Measurements from ENCODE around the gene SLC2A13.

Gene SLC2A13

DNA sequence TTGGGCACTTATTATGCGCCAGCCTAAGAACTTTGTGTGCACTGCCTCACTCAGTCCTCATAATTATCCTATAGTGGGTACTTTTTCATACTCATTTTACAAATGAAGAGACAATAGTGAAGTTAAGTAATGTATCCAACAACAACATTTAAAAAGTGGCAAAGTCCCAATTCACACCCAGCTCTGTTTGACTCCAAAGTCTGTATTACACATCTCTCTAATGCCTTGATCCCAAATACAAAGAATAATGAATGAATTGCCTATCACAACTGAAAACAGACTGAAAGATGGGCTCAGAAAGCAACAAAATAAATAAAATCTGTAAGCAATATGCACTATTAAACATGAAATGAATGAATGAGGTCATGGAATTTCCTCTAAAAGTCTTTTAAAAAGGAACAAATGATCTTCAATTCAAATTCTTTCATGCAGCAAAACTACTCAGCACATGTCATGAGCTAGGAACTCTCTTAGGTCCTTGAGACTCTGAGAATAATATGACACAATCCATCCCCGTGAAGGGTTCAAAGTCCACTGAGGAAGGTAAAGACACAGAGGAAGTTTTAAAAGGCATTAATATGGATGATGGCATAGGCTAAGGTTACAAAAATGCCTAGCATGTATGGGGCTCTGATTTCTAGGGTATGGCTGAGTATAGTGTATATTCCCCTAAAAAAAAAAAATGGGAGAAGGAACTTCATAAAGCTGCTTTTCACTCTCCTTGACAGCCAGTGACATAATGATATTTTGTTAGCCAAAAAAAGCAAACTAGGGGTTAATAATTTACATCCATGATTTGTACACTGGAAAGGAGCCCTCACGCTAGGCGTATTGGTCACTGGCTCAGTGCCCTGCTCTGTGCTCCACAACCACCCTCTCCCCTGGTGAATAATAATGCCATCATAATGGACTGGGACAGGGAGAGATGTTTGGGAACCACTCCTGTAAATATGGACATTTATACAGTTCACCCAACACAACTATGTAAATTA is 103.4 kb downstream of the SLC2A13 start:
- DNase-seq (ENCODE audit: low read depth in 1 of 2, low spot score in 1 of 2), result no peak

DNA sequence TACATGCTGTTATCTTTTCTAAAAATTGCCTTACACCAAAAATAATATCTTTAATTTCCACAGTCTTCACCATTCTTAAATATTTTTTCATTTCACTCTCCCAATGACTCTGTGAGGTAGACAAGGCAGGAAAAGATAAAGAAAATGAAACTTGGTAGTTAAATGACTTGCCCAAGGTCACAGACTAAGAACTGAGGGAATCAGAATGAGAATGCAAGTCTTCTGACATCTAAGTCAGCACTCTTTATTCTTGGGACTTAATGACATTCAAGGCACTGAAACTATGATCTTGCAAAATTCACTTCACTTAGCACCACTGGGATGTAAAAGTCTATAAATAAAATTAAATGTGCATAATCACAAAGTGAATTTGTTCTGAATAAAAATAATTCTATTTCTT is 104.5 kb downstream of the SLC2A13 start:
- DNase-seq (ENCODE audit: low read depth in 1 of 2, low spot score in 1 of 2), result no peak

DNA sequence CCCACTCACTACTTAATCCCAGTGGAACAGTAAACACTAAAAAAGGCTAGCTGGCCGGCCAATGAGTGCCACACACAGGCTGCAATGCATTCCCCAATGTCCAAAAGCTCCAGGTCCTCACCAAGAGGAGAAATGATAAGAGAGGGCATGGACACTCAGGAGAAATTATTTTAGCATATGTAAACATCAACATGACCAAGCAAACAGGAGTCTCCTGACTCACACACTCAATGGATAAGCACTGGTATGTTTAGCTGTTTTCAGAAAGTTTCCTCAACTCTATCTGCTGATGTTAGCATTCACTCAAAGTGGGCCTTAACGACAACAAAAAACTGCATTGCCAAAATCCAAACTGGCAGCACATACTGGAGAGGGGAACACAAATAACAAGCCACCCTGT is 105.0 kb downstream of the SLC2A13 start:
- DNase-seq (ENCODE audit: low read depth in 1 of 2, low spot score in 1 of 2), result no peak

DNA sequence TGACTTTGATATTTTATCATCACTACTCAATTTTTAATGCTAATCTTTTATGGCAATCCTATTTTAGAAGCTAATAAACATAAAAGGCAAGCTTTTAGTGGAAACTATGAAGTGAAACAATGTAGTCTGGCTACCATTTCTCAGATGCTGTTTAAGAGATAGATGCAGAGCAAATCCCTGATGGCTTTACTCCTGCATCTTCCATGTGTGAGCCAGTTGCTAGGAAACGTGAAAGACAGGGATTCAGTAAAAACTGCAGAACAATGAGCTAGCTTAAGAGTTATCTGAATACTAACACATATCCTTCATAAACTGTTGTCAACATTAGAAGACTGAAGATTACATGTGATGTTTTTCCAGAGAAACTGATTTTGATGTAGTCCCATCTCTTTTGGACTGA is 112.6 kb downstream of the SLC2A13 start:
- DNase-seq (ENCODE audit: low read depth in 1 of 2, low spot score in 1 of 2), result no peak

DNA sequence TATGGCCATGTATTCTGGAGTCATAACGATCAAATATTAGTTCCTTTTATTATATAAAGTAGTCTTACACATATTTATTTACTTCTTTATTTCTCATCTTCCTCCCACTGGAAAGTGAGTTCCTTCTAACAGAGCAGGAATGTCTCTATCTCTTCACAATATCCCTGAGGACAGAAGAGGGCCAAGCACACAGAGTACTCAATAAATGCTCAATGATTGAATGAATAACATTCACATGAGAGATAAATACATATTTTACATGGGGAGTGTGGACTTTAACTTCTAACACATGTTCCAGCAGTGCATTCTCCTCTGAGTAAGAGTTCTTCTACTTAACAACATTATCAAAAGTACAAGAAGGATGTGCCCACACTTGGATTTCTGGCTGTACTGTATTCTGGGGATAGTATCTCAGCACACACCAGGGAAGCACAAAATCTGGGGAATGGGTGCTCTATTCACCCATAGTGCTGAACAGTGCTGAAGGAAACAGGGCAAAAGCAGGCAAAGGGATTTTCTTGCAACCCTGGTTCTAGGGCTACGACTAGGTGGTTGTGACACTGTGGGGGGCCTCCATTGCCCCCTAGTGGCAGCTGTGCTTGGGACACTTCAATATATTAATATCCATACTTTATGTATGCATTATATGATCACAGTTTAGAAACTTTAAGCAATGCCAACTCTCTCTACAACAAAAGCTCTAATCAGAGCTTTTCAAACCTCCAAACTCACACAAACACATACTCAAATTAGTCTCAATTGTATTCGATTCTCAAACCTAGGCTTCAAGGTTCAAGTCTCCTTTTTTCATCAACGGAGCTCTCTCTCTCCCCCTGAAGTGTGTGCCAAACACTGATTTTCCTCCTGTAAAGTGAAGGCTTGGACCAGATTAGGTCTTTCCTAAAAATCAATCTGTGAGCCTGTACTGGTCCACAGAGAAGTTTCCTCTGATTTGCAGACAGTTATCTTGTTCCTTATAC is 115.5 kb downstream of the SLC2A13 start:
- DNase-seq (ENCODE audit: low read depth in 1 of 2, low spot score in 1 of 2), result peak; percentile 27 to 39

DNA sequence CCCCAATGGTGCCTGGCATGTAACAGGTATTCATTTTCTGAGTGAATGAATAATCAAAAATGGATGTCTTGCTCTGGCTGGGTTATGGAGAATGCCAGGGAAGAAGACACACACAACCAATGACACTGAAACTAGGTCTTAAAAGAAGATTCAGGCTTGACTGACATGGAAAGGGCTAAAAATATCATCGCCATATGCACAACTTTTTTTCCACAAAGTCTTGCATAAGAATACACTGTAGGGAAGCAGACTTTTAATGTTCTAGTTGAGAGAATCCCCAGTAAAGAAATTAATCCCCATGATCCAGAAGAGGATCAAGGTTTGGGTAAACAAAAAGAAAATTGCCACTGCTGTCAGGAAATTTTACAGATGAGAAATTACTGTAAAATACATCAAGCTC is 116.4 kb downstream of the SLC2A13 start:
- no peak for DNase-seq (ENCODE audit: low read depth in 1 of 2, low spot score in 1 of 2)

DNA sequence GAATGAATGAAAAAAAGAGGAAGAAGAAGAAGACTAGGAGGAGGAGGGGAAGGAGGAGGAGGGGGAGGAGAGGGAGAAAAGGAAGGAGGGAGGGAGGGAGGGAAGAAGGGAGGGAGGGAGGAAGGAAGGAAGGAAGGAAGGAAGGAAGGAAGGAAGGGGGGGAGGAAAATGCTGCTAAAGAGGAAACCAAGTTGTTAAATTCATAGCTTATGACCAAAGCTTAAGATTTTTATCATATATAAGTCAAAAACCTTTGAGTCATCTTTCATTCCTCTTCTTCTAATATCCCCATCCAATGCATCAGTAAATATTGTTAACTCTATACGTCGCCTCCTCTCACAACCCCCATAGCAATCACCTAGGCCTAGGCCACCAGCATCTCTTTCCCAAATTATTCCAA is 117.3 kb downstream of the SLC2A13 start:
- no peak for DNase-seq (ENCODE audit: low read depth in 1 of 2, low spot score in 1 of 2)

DNA sequence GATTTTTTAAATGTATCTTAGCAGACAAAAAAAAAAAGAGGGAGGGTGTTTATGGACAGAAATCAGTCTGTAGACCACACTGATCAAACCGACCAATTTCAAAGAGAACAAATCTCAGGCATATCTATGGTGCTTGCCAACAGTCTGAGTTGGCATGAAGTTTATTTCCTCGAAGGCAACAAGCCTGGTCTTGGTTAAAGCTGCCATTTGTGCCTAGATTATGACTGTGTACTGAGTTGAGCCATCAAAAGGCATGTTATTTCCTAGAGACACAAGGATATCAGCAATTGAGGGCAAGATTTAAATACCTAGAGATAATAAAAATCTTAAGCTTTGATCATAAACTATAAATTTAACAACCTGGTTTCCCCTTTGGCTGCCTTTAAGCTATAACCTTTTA is 119.2 kb downstream of the SLC2A13 start:
- DNase-seq (ENCODE audit: low read depth in 1 of 2, low spot score in 1 of 2), result no peak

DNA sequence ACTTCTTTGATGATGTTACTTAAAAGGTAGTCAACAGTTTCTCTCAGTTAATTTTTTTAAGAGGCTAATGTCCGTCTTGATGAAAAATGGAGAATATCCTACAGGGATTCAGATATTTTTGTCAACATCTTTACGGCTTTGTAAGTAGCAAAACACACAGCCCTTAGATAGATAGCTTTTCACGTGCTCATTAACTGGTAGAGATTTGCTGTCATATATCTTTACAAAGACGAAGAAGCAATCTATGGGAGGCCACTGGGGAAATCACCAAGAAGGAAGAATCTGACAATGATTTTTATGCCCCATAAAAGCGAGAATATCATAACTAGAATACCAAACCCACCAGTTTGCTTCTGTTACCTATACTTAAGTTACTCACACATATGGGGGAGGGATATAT is 121.2 kb downstream of the SLC2A13 start:
- no peak for DNase-seq (ENCODE audit: low read depth in 1 of 2, low spot score in 1 of 2)

DNA sequence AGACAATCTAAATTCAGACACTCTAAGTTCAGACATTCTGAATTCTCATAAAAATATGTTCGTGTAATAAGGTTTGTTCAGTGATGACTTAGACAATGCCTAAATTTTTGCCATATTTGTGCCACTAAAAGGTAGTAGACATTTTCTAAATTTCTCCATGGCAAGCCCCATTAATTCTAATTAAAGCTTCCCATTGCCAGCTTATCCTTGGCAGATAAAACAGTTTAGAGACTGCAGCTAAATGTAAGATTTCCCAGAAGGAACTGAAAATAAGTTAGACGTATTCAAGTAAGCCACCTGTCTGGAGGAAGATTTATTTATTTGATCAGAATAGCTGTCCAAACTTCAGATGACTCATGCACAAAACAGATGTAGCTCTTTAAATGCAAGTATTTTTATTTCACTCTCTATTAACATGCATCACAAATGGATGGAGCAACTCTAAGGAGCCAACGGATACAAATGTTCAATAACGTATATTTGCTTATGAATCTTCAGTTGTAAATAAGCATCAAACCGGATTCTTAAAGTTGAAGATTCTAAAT is 130.4 kb downstream of the SLC2A13 start:
- DNase-seq (ENCODE audit: low read depth in 1 of 2, low spot score in 1 of 2), result no peak

DNA sequence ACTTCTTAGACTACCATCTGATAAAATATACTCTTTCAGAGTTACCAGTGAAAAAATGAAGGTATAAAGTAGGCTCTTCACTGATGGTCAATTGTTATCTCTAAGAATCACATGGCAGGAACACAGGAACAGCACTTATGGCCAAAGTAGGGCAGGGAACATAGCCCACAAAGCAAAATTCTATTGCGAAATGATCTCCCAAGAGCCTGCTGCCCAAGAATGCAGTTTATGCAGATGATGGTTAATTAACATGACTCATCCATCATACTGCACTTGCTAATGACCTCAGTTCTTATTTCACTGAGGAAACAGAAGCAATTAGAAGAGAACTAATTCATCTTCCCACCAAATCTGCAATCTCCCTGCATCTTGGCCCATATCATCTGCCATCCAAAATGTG is 133.8 kb downstream of the SLC2A13 start:
- DNase-seq (ENCODE audit: low read depth in 1 of 2, low spot score in 1 of 2), result no peak

DNA sequence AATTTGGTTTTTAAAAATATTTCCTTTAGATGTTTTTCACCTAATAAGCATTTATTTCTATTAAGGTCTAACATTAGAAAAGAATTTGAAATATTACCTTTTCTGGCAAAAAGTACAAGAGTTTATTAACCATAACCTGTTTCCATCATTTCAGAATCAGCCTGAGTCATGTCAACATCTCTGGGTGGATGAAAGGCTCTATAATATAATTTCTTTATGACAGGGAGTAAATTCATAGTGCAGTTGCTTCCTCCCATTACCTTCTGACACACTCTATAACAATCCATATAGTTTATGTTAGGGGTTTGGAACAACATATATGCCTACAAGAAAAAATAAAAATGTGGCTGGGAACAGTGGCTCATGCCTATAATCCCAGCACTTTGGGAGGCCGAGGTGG is 134.5 kb downstream of the SLC2A13 start:
- DNase-seq (ENCODE audit: low read depth in 1 of 2, low spot score in 1 of 2), result no peak

DNA sequence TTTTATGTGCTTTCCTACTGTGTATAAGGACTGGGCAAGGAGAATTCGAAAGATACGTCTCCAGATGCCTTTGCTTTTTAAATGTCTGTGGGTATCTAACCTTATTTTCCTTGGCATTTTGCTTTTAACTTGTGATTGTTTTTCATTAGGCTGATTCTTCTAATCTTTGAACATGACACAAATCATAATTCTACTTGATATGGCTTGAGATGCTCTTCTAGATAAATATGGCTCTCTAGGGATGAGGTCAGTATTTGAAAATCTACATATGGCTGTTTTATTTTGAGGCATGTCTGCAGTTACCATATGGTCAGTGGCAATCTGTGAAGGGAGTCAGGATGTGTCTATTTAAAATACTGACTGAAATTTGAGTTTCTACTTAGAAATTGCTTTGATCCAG is 139.2 kb downstream of the SLC2A13 start:
- DNase-seq (ENCODE audit: low read depth in 1 of 2, low spot score in 1 of 2), result no peak

DNA sequence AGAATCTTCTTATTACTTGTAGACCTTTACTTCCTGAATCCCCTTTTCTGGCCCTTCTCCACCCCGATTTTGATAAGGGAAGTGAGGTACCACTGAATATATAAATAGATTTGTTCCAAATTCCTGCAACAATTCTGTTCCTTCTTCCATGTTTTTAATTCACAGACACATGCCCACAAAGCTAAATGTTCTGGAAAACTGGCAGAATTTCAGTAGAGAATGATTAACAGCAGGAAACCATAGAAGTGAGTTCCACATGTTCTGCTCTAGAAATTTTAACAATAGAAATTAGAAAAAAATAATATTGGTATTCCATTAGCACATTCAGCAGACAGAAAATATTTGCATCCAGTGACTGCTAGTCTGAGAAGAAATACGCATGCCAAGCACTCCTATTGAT is 139.6 kb downstream of the SLC2A13 start:
- DNase-seq (ENCODE audit: low read depth in 1 of 2, low spot score in 1 of 2), result no peak

DNA sequence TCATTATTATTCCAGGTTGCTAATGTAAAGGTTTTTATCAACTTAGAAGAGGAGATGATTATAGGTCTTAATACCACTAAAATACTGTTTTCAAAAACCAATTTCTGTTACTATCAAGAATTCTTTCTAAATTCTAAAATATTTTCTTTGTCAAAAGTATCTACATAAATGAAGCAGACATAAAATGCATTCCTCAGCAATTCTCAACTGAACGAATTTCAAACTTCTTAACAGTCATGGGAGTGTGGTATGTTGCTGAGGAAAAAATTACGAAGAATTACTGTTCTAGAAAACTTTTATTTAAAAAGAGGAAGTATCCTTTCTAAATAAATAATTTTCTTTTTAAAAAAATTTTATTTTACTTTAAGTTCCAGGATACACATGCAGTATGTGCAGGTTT is 146.4 kb downstream of the SLC2A13 start:
- no peak for DNase-seq (ENCODE audit: low read depth in 1 of 2, low spot score in 1 of 2)

DNA sequence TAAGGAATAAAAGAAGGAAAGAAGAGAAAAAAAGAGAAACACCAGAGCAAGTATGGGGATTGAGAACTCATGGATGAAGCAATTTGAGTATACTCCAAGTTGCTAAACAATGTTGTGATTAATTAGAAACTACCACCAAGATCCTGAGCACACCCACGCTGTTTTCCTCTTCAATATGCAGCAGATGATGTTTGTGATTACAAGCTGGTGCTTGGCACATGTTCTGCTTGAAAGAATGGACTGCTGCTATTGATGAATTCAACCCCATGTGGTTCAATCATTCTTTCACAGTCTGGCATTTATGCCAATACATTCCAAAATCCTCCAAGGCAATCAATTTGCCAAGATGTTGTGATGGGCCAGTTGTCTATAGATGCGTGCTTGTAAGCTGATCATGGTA is 146.8 kb downstream of the SLC2A13 start:
- DNase-seq (ENCODE audit: low read depth in 1 of 2, low spot score in 1 of 2), result no peak

DNA sequence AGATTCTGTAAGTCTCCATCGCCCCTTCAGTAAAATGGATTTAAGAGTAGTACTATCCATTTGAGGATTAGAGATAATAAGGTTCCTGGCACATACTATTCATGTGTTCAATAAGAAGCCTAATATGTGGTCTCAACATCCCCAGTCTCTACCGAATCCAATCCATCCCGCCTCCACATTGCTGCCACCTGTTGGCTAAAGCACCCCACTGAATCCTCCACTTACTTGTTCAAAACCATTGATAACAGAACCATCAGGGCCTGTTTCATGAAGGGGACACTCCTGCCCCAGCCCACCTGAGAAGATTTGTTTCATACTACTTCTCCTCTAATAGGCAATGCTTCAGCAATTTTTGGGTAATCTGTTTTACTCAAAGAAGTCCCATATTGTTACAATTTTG is 147.5 kb downstream of the SLC2A13 start:
- no peak for DNase-seq (ENCODE audit: low read depth in 1 of 2, low spot score in 1 of 2)

DNA sequence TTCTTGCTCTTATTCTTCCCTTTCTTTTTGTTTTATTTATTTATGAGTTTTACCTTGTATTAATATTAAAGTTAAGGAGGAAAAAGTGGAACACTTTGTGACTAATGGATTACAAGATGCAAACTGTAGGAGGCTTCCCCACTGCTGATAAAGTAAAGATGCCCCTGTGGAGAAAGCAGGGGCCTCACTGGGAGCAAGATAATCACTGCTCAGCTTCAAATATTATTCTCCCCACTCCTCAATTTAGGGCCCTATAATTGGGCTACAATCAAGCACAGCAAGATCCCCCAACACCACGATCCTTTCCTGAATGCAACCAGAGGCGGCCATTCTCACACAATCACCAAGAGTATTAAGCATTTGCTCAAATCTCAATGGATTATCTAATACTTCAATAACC is 149.2 kb downstream of the SLC2A13 start:
- no peak for DNase-seq (ENCODE audit: low read depth in 1 of 2, low spot score in 1 of 2)

DNA sequence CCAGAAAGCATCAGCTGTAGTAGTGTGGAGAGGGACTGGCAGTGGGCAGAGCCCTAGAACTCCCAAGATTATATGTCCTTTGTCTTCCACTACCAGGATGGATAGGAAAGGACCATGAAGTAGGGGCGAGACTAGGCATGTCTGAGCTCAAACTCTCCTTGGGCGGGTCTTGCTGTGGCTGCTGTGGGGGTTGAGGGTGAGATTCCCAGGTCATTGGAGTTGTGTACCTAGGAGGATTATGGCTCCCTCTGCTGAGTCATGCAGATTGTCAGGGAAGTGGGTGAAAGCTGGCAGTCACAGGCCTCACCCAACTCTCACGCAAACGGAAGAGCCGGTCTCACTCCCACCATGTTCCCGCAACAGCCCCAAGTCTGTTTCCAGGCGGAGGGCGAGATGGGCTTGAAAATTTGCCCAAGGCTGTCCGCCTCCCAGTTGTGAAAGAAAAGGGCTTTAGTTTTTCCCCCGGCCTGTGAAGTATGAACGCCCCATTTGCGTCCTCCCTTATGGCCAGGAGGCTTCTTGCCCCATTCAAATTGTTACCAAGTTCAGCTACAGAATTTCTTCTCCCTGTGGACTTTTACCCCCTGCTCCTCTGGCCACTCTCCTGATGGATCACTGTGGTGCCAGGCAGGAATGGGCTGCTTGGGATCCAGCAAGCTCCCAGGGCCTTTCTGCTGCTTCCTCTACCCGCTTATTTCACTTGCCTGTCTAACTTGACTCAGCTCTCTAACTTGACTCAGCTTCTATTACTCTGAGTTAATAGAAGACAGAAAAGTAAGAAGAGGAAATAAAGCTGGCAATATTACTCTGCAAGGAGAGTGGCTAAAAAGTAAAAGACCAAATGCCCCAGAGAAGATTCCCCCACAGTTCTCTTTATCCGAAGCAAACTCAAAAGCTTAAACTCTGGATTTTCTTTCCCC is 159.3 kb downstream of the SLC2A13 start:
- DNase-seq (ENCODE audit: low read depth in 1 of 2, low spot score in 1 of 2), result no peak

DNA sequence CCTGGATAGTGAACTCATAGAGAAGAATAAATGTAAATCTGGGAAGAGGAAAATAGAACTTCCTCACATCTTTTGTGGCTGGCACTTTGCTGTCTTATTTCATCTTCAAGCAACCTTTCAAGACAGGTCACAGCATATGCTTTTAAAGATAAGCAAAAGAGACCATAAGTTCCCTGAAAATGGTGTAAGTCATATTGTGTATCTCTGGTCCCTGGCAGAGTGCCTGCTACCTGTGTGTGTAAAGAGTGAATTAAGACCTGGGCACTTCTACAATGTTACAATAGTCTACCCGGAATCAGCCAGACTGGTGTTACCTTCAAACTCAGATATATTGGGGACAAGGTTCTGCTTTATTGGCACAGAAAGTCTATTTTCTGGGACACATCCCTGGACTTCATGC is 168.8 kb downstream of the SLC2A13 start:
- no peak for DNase-seq (ENCODE audit: low read depth in 1 of 2, low spot score in 1 of 2)

DNA sequence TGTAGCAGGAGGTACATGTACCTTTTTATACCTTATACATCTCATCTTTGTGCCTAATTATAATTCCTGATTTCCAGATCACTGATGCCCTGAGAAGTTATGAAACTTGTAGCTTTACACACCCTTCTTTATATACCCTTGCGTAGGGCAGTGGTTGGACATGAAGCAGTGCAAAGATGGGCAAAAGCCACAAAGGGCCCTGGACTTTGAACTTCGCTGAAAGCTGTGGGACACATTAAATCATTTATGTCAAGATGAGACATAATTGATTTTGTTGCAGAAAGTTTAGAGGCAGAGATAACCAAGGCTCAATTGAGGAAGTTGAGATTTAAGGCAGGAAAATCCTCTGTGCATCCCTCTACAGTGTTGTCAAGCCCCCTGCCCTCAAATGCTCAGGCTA is 170.0 kb downstream of the SLC2A13 start:
- no peak for DNase-seq (ENCODE audit: low read depth in 1 of 2, low spot score in 1 of 2)

Data from activated CD4-positive, alpha-beta T cell treated with anti-CD3 and anti-CD28 coated beads, Interleukin-2, amount 50 U/mL, for 24 hours (primary cell).